Stimulated activated CD4-positive, alpha-beta T cell treated with anti-CD3 and anti-CD28 coated beads, Interleukin-1b, Interleukin-23, amount 100 ng/mL, for 1 hour (primary cell): ENCODE data around the gene NFIA.

Experiments
- DNase-seq, 2 donors: peaks; one replicate each; pipeline ENCODE4 v3.0.0-alpha.2; 2020; ENCODE audit warnings: low read depth in 2 of 2

NFIA gene

GRCh38 chr1:61432616-61433388 is 350.4 kb downstream of the NFIA start:
- no peak for DNase-seq

- DNase-seq, result no peak
These were observed 351.3 kb downstream of the NFIA start for GRCh38 chr1:61433646-61434045.

DNA sequence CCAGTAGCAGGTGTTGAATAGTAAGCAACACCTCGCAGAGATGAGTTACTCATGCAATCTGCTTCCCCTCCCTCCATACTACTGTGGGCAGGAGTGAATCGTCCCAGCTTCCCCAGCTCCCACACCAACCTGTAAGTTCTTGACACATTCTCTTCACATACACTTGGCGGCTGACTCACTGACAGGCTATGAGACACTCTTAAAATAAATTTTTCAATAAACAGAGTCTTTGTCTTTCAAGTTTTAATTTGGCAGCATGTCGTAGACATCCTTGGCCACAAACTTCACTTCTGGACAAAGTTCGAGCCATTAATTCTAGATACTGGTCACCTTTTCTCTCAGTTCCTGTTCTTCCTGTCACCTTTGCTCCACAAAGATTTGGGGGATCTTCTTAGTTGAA is 351.9 kb downstream of the NFIA start:
- DNase-seq, result no peak

DNA sequence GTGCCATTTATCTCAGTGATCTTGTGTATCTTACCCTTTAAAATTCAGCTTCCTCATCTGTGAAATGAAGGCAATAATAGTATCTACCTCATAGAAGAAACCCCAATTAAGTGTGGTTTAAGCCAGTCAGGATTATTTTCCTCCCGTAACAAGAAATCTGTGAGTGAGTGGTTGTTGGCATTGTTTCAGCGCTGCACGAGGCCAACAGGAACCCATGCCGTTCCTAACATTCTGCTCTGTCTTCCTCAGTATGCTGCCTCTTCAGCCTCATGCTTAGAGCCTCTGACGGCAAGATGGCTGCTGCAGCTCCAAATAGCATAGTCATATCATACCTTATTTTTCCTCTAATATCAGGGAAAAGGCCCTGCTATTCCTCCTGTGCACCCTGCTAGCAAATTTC is 352.9 kb downstream of the NFIA start:
- DNase-seq, result no peak

- DNase-seq, result no peak
These were observed 353.7 kb downstream of the NFIA start for GRCh38 chr1:61436016-61436415.

- DNase-seq, result no peak
These were observed 354.2 kb downstream of the NFIA start for GRCh38 chr1:61436491-61437120.

DNA sequence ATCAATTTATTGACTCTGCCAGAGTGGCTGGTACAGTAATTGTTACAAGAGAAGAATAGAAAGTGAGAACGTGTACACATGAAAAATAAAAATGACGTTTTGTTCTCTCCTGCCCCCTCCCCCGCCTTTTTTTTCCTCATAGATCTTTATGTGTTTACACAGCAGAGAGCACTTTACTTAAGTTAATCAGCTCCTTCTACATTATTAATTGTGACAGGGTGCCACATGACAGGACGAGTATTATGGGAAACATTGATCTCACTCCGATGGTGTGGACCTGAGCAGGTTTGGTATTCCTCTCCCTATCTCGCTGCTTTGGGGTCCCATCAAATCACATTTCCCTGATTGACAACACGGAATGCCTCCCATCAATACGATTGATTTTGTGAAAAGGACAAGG is 356.9 kb downstream of the NFIA start:
- DNase-seq, result no peak

- DNase-seq, result no peak
These were observed 359.4 kb downstream of the NFIA start for GRCh38 chr1:61441723-61442262.

GRCh38 chr1:61442544-61442943 is 360.2 kb downstream of the NFIA start:
- no peak for DNase-seq

GRCh38 chr1:61444288-61444687 is 361.9 kb downstream of the NFIA start:
- DNase-seq, result no peak

DNA sequence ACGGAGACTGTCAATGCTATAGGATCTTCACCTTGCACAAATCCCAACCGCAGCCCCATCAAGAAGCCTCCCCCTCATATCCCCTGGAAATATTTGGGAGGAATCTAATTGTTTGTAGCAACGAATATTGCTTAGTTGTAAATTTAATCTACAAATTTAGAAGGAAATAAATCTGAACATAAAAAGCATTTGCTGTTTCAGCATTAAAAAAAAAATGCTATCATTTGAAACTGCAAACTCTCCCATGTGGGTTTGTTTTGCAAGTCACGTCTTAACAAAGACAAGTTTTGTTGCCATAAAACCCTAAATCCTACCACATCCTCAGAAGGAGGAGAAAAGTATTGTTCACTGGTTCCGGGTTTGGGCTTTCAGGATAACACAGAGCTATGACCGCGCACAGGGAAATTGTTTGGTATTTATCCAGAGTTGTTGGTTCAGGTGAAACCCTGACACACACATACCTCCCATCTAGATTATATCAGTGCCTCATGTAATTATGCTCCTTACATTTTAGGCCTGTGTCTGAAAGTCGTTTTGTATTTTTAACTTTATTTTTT is 363.0 kb downstream of the NFIA start:
- DNase-seq, result no peak

DNA sequence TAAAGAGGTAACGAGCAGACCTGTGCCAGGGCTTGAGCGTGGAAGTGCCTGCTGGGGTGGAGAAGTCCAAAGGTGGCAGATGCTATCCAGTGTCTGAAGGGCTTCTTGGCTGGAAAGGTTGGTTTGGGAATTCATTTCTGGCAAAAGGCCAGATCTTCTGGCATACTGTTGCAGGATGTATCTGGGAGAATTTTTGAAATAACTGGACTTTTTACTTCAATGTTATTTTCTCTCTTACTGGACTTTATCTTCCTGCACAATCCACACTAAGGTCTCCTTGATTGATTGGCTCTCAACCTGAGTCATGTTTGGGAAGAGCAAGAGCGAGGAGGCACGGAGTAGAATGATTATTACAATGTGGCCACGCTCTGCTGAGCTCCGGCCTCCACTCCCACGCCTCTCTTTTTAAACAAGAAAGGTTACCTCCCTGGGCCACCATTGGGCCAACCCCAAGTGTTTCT is 364.2 kb downstream of the NFIA start:
- no peak for DNase-seq

- DNase-seq, result no peak
These were observed 365.0 kb downstream of the NFIA start for GRCh38 chr1:61447106-61447967.

- DNase-seq, result no peak
These were observed 365.6 kb downstream of the NFIA start for GRCh38 chr1:61447968-61448430.

- DNase-seq, result no peak
These were observed 366.6 kb downstream of the NFIA start for GRCh38 chr1:61448914-61449313.

DNA sequence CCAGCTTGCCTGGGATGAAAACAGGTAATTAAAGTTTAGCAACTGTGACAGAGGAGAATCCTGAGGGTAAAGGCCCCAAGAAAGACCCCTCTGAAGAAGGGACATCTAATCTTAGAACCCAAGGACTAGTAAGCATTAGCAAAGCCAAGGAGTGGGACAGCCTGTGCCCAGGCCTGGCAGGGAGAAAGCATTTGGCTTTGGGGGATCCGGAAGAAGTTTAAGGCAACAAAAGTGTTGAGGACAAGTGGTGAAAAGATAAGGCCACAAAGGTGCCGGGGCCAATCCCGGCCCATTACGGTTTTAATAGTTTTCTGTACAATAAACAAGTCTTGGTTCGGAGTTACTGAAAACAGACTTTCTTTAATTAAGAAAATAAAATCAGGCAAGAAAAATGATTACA is 367.0 kb downstream of the NFIA start:
- no peak for DNase-seq

- no peak for DNase-seq
These were observed 368.1 kb downstream of the NFIA start for GRCh38 chr1:61450454-61450853.

GRCh38 chr1:61450872-61451571 is 368.7 kb downstream of the NFIA start:
- DNase-seq, result no peak

- DNase-seq, result no peak
These were observed 369.2 kb downstream of the NFIA start for GRCh38 chr1:61451572-61451968.

DNA sequence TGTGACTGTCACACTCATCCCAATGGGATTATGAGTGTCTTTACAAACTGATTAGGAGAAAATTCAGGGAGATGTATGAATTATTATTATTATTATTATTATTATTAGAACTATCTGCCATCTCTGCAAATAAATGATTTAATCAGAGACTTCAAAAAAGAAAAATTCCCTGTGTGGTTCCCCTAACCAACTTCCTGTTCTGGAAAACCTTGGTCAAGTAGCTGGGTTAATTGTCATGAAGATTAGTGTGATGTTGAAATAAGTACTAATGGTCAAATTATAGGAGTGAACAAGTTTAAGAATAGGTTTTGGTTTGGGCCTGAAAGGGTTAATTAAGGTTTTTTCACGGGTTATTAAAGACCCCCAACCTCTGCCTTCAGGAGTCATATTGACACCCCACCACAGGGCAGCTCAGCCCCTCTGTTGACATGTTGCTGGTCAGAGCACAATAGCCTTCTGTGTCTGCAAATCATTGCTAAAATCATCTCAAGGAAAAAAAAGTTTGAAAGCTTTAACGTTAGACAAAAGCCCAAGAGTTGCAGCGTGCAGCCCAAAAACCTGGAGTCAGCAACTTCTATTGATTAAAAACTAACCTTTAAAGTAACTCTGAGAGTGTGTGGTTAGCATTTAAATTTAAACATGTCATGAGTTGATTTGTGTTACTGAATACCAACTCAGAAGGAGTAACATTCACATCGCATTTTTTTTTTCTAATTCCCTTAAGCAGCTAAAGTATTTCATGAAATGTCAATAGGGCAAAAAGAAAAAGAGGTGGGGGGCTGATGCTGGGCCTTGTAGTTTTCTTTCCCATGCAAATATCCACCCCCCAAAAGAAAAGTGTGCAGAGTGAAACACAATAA is 370.0 kb downstream of the NFIA start:
- DNase-seq, result no peak
